ENCODE data around the gene MSMB. TPM values are rescaled to one million over a fixed set of nuclear protein-coding genes. Genes with fewer than 3 reads are reported as not detected.

Gene MSMB
- not detected in 2 replicates for total RNA-seq

GRCh38 chr10:46046261-46046660, at the start of gene MSMB:
Gene MSMB (minus strand): TSS chr10:46046269. CDS start chr10:46046237, 32 bp downstream.

GRCh38 chr10:46030091-46030937, 15.8 kb downstream of the MSMB start, which contains the start of gene NCOA4:
Gene NCOA4 (minus strand): TSS chr10:46030623. CDS start chr10:46016680, 13,943 bp downstream.

Other genes starting within 250 kb of the MSMB start
- gene AGAP4, start 198.8 kb downstream of the MSMB start, total RNA-seq: 1.6 and 2.7 TPM in 2 replicates
- 58.7 and 83.0 TPM in 2 replicates for gene TIMM23, start 73.8 kb downstream of the MSMB start, total RNA-seq
- gene NCOA4, start 15.6 kb downstream of the MSMB start, total RNA-seq: 101 and 109 TPM in 2 replicates
- not detected in 2 replicates for gene ANTXRL, start 240.7 kb upstream of the MSMB start, total RNA-seq

All from pericardium fibroblast (primary cell).